HEK293T (cell line): Measurements from ENCODE around the gene SPEG.
"Not testable (repeated sequence)": the region's sequence is repeated elsewhere in the genome, so short reads cannot be mapped to it uniquely, and the experiment has no call there.

Source experiments
- CTCF ChIA-PET: fragments of 350-600 bp; formaldehyde crosslinking; extraction: SDS; loops from one replicate; lab custom pipeline; 2021; ENCODE audit warnings: antibody characterized with exemption, inconsistent platforms; lab: Yijun Ruan, JAX
- POLR2A ChIA-PET: fragments of 350-600 bp; formaldehyde crosslinking; extraction: SDS; loops from one replicate; lab custom pipeline; 2020; ENCODE audit warnings: antibody characterized with exemption, inconsistent platforms; lab: Yijun Ruan, JAX
- DNase-seq: peaks from one replicate; pipeline ENCODE4 v3.0.0; 2012; ENCODE audit warnings: mixed read lengths; ENCODE audit errors: extremely low spot score
- ARNT ChIP-seq: fragments of 450-650 bp; IDR thresholded peaks from 2 replicates; pipeline ENCODE4 v1.6.1; 2017; ENCODE audit warnings: mild to moderate bottlenecking
- BHLHE40 ChIP-seq: fragments of 450-650 bp; IDR thresholded peaks from 2 replicates; pipeline ENCODE4 v1.6.1; 2016; ENCODE audit warnings: mild to moderate bottlenecking, moderate library complexity, borderline replicate concordance
- CTBP1 ChIP-seq: fragments of 450-650 bp; IDR thresholded peaks from 2 replicates; pipeline ENCODE4 v1.6.1; 2016; ENCODE audit warnings: borderline replicate concordance
- ELF4 ChIP-seq: fragments of 450-650 bp; IDR thresholded peaks from 2 replicates; pipeline ENCODE4 v1.6.1; 2017; ENCODE audit warnings: antibody characterized with exemption
- FOXA1 ChIP-seq: fragments of 450-650 bp; IDR thresholded peaks from 2 replicates; pipeline ENCODE4 v1.6.1; 2016; ENCODE audit warnings: mild to moderate bottlenecking
- FOXK2 ChIP-seq: fragments of 450-650 bp; IDR thresholded peaks from 2 replicates; pipeline ENCODE4 v1.6.1; 2016; ENCODE audit warnings: mild to moderate bottlenecking
- FOXM1 ChIP-seq: fragments of 450-650 bp; IDR thresholded peaks from 2 replicates; pipeline ENCODE4 v1.6.1; 2017; ENCODE audit warnings: mild to moderate bottlenecking, borderline replicate concordance
- HDGF ChIP-seq: fragments of 450-650 bp; IDR thresholded peaks from 2 replicates; pipeline ENCODE4 v1.6.1; 2017; ENCODE audit warnings: antibody characterized with exemption, borderline replicate concordance
- L3MBTL2 ChIP-seq: fragments of 450-650 bp; conservative IDR thresholded peaks from 2 replicates; pipeline ENCODE4 v1.6.1; 2016; ENCODE audit warnings: mild to moderate bottlenecking
- LEF1 ChIP-seq: fragments of 450-650 bp; IDR thresholded peaks from 2 replicates; pipeline ENCODE4 v1.6.1; 2017; ENCODE audit warnings: mild to moderate bottlenecking, borderline replicate concordance
- NFRKB ChIP-seq: fragments of 450-650 bp; IDR thresholded peaks from 2 replicates; pipeline ENCODE4 v1.6.1; 2016; ENCODE audit warnings: mild to moderate bottlenecking, moderate library complexity
- SP1 ChIP-seq: fragments of 450-650 bp; IDR thresholded peaks from 2 replicates; pipeline ENCODE4 v1.6.1; 2017
- SUZ12 ChIP-seq: fragments of 450-650 bp; IDR thresholded peaks from 2 replicates; pipeline ENCODE4 v1.6.1; 2016; ENCODE audit warnings: mild to moderate bottlenecking
- TARDBP ChIP-seq: fragments of 450-650 bp; IDR thresholded peaks from 2 replicates; pipeline ENCODE4 v1.6.1; 2016
- ZNF384 ChIP-seq: fragments of 450-650 bp; IDR thresholded peaks from 2 replicates; pipeline ENCODE4 v1.6.1; 2016
- TF ChIP-seq, protein P1 (sequence below): fragments of 450-650 bp; IDR thresholded peaks from 2 replicates; pipeline ENCODE4 v1.6.1; 2016

SPEG gene

GRCh38 chr2:219387306-219388120 lies 47.1 kb upstream of the SPEG start, which contains the start of gene DNPEP:
TSS of gene DNPEP (minus strand) at chr2:219387912. CDS start at chr2:219387794, 118 bp downstream.
- POLR2A ChIA-PET: interaction anchor here (0.8 to 1.8 kb wide), 9 partner anchors 9 to 212 kb away, joined by 3 to 6 read pairs (median 3); partner anchors contain the start of genes GLB1L and STK16
- TF ChIP-seq FOXM1 (no peak), L3MBTL2 (peak; percentile 44; the same call in 1 of the 2 replicates)
- DNase-seq: peak; percentile 98
- CTCF ChIA-PET: interaction anchor here (1.1 to 2.3 kb wide), 4 partner anchors 15 to 287 kb away, joined by 3 to 8 read pairs (median 5); no protein-coding TSS in a partner anchor

GRCh38 chr2:219388121-219388906 lies 46.3 kb upstream of the SPEG start:
- POLR2A ChIA-PET: interaction anchor here (0.7 to 1.8 kb wide), 12 partner anchors 10 to 213 kb away, joined by 3 to 6 read pairs (median 3); partner anchors contain the start of genes CNPPD1, GLB1L and STK16
- peak; percentile 75 for TF ChIP-seq TARDBP
- TF ChIP-seq L3MBTL2: peak; percentile 45; the same call in 1 of the 2 replicates
- no peak for TF ChIP-seq BHLHE40
- TF ChIP-seq SP1: peak; percentile 64
- TF ChIP-seq ZNF384: no peak
- DNase-seq: peak; percentile 96

DNA sequence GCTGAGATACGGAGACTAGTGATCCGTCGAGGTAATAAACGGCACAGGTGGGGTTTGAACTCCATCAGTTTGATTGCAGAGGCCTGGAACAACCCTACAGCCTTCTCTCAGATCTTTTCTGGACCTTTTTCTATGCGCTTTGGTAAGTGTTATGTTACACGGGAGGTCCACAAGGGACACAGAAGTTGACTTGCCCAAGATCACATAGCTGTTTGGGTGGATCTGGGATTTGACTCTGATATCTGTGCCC lies 45.8 kb upstream of the SPEG start:
- DNase-seq: no peak
- POLR2A ChIA-PET: interaction anchor here (0.7 to 1.6 kb wide), 7 partner anchors 10 to 212 kb away, joined by 3 to 6 read pairs (median 3); partner anchors contain the start of gene CNPPD1
- TF ChIP-seq LEF1: no peak
- CTCF ChIA-PET: interaction anchor here (0.6 to 2.3 kb wide), 14 partner anchors 8 to 380 kb away, joined by 3 to 8 read pairs (median 4); no protein-coding TSS in a partner anchor

More at GRCh38 chr2:219388121-219388906, 46.3 kb upstream of the SPEG start:
- CTCF ChIA-PET: interaction anchor here (0.6 to 2.3 kb wide), 15 partner anchors 9 to 379 kb away, joined by 3 to 8 read pairs (median 3); no protein-coding TSS in a partner anchor

DNA sequence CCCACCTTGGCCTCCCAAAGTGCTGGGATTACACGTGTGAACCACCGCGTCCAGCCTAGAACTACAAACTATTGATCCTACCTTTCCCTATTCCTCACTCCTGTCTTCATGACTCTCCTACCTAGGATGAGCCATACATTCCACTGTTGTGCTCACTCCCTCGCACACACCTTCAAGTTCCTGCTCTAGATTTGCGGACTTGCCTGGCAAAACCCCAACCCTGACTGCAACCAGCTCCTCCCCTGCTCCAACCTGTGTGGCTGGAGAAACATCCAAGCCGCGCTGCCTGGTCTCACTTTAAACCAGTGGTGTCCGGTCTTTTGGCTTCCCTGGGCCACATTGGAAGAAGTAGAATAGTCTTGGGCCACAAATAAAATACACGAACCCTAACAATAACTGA lies 41.9 kb upstream of the SPEG start:
- CTCF ChIA-PET: interaction anchor here (0.7 to 0.9 kb wide), 2 partner anchors 11 to 41 kb away, joined by 3 to 4 read pairs; no protein-coding TSS in a partner anchor
- no peak for DNase-seq
- POLR2A ChIA-PET: interaction anchor here (0.7 kb wide), 1 partner anchor 96 kb away, joined by 5 read pairs; no protein-coding TSS in a partner anchor
- TF ChIP-seq CTBP1 (no peak), ARNT (no peak), FOXA1 (no peak), LEF1 (no peak), SUZ12 (no peak), FOXK2 (no peak), ELF4 (no peak), FOXM1 (no peak), TARDBP (no peak), L3MBTL2 (no peak), HDGF (no peak), SP1 (no peak), ZNF384 (no peak), BHLHE40 (no peak), NFRKB (no peak)
- TF ChIP-seq, protein P1, sequence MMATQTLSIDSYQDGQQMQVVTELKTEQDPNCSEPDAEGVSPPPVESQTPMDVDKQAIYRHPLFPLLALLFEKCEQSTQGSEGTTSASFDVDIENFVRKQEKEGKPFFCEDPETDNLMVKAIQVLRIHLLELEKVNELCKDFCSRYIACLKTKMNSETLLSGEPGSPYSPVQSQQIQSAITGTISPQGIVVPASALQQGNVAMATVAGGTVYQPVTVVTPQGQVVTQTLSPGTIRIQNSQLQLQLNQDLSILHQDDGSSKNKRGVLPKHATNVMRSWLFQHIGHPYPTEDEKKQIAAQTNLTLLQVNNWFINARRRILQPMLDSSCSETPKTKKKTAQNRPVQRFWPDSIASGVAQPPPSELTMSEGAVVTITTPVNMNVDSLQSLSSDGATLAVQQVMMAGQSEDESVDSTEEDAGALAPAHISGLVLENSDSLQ: no peak

DNA sequence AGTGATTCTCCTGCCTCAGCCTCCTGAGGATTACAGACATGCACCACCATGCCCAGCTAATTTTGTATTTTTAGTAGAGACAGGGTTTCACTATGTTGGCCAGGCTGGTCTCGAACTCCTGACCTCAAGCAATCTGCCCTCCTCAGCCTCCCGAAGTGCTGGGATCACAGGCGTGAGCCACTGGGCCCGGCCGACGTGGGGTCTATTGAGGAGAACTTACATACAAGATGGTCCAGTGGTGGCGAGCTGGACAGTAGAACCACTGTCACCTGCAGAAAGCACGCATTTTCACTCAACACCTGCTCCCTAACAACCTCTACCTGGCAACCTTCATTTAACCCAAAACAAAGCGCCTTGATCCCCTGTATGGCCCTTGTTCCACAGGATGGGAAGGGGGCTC lies 39.6 kb upstream of the SPEG start:
- CTCF ChIA-PET, POLR2A ChIA-PET, DNase-seq: not testable (repeated sequence)

DNA sequence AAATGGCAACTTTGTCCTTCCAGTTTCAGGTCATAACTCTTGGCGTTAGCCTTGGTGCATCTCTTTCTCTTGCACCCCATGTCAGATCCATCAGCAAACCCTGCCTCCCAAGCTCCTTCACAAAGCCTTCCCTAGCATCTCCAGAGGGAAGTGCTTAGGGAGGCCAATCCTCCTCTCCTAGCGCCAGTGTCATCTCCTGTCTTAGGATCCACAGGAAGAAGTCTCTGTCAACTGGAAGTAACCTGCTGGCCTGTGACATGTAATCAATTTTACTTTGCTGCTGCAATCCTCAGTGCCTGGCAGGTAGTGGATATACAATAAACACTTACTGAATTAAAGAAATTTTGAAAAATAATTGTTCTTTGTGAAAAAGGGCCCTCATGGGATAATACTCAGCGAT lies 39.0 kb upstream of the SPEG start:
- POLR2A ChIA-PET: no interaction called here
- CTCF ChIA-PET: no interaction called here
- no peak for DNase-seq
- no peak for TF ChIP-seq CTBP1
- TF ChIP-seq ZNF384: no peak
- TF ChIP-seq FOXM1: no peak
- TF ChIP-seq HDGF: no peak
- no peak for TF ChIP-seq FOXK2
- no peak for TF ChIP-seq FOXA1
- no peak for TF ChIP-seq SUZ12
- TF ChIP-seq SP1: no peak
- TF ChIP-seq, protein P1: no peak
- no peak for TF ChIP-seq ARNT
- TF ChIP-seq ELF4: no peak
- no peak for TF ChIP-seq NFRKB
- TF ChIP-seq L3MBTL2: no peak
- TF ChIP-seq TARDBP: no peak
